ENCODE measurements around the gene AFAP1L2. TPM values are rescaled to one million over a fixed set of nuclear protein-coding genes. Genes with fewer than 3 reads are reported as not detected.

The AFAP1L2 gene
- total RNA-seq, 6 experiments from 2014 or later = 0.50 to 2.2 (median 1.1) TPM

GRCh38 chr10:114384601-114385000 lies 19.7 kb downstream of the AFAP1L2 start:
- Histone ChIP-seq H3K4me1 (no peaks in the 10 kb centered on the region), H3K27me3 (no peaks in the 10 kb centered on the region), H3K27ac (no peak overlapping the region), H3K36me3 (no peaks in the 10 kb centered on the region), H3K9me3 (no peaks in the 10 kb centered on the region), H3K4me3 (no peak overlapping the region)
- WGBS (ENCODE audit: insufficient coverage, low coverage, low lambda C conversion rate, missing lambda C conversion rate) = 82% methylated on average over 1 of the region's 5 CpGs
- ATAC-seq (no peak), DNase-seq (no peak)
- TF ChIP-seq, protein P1, sequence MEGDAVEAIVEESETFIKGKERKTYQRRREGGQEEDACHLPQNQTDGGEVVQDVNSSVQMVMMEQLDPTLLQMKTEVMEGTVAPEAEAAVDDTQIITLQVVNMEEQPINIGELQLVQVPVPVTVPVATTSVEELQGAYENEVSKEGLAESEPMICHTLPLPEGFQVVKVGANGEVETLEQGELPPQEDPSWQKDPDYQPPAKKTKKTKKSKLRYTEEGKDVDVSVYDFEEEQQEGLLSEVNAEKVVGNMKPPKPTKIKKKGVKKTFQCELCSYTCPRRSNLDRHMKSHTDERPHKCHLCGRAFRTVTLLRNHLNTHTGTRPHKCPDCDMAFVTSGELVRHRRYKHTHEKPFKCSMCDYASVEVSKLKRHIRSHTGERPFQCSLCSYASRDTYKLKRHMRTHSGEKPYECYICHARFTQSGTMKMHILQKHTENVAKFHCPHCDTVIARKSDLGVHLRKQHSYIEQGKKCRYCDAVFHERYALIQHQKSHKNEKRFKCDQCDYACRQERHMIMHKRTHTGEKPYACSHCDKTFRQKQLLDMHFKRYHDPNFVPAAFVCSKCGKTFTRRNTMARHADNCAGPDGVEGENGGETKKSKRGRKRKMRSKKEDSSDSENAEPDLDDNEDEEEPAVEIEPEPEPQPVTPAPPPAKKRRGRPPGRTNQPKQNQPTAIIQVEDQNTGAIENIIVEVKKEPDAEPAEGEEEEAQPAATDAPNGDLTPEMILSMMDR (IDR thresholded peaks at IDR 0.05) = no peak
- no peak for TF ChIP-seq POLR2A (IDR thresholded peaks at IDR 0.05)
- intact Hi-C loops (cut with DNase I) = no loop called here

- TF ChIP-seq POLR2A (IDR thresholded peaks at IDR 0.05) = no peak
- TF ChIP-seq, protein P1 (IDR thresholded peaks at IDR 0.05) = no peak
- Histone ChIP-seq H3K4me1 (no peaks in the 10 kb centered on the region), H3K9me3 (no peaks in the 10 kb centered on the region), H3K27me3 (no peaks in the 10 kb centered on the region), H3K4me3 (no peak overlapping the region), H3K36me3 (no peaks in the 10 kb centered on the region), H3K27ac (no peak overlapping the region)
- no peak for DNase-seq
- ATAC-seq = no peak
- 60% methylated on average over 8 of the region's 9 CpGs for WGBS (ENCODE audit: insufficient coverage, low coverage, low lambda C conversion rate, missing lambda C conversion rate)
- intact Hi-C loops (cut with DNase I) = no loop called here
Measured at GRCh38 chr10:114384181-114384580, 20.1 kb downstream of the AFAP1L2 start.

DNA sequence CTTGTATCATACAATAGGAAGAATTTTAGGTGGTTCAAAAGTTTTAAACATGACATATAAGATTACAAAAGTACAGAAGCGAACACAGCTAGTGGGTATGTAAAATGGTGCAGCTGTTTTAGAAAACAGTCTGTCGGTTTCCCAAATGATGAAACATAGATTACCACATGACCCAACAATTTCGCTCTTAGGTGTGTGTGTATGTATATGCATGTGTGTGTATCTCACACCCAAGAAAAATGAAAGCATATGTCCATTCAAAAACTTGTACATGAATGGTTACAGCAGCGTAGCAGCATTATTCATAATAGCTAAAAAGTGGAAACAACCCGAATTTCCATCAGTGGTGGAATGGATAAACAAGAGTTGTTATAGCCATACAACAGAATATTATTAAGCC lies 23.5 kb downstream of the AFAP1L2 start:
- H3K27me3 ChIP-seq = no peaks in the 10 kb centered on the region
- WGBS (ENCODE audit: insufficient coverage, low coverage, low lambda C conversion rate, missing lambda C conversion rate) = 59% methylated on average over 4 of the region's 5 CpGs
- no peak for TF ChIP-seq POLR2A (IDR thresholded peaks at IDR 0.05)
- TF ChIP-seq, protein P1 (IDR thresholded peaks at IDR 0.05) = no peak
- H3K4me1 ChIP-seq = no peaks in the 10 kb centered on the region
- DNase-seq = no peak
- ATAC-seq = no peak
- H3K27ac ChIP-seq = no peak overlapping the region
- intact Hi-C loops (cut with DNase I) = no loop called here
- no peaks in the 10 kb centered on the region for H3K36me3 ChIP-seq
- no peaks in the 10 kb centered on the region for H3K9me3 ChIP-seq
- H3K4me3 ChIP-seq = no peak overlapping the region

DNA sequence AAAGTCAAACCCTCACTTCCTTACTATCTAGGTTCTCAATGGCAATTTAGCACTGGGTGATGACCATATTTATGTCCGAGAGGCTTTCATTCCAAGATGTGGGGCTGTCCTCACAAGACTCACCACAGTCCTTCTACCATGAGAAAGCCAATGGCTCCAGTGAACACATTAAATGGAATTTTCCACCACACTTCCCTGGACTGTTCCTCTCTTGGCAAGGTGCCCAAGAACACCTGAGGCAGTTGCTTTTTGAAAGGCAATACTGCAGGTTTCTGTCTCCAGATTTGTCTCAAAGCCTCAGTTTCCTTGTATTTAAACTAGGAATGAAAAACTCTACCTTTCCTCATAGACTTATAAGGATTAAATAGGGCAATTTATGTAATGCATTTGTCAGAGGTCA lies 24.2 kb downstream of the AFAP1L2 start:
- intact Hi-C loops (cut with DNase I) = no loop called here
- H3K4me3 ChIP-seq = no peak overlapping the region
- WGBS (ENCODE audit: insufficient coverage, low coverage, low lambda C conversion rate, missing lambda C conversion rate) = 25% methylated on average over 1 of the region's 1 CpG
- no peak for ATAC-seq
- H3K4me1 ChIP-seq = no peaks in the 10 kb centered on the region
- TF ChIP-seq, protein P1 (IDR thresholded peaks at IDR 0.05) = no peak
- no peak for TF ChIP-seq POLR2A (IDR thresholded peaks at IDR 0.05)
- no peak overlapping the region for H3K27ac ChIP-seq
- H3K9me3 ChIP-seq = no peaks in the 10 kb centered on the region
- H3K27me3 ChIP-seq = no peaks in the 10 kb centered on the region
- H3K36me3 ChIP-seq = no peaks in the 10 kb centered on the region
- DNase-seq = no peak

DNA sequence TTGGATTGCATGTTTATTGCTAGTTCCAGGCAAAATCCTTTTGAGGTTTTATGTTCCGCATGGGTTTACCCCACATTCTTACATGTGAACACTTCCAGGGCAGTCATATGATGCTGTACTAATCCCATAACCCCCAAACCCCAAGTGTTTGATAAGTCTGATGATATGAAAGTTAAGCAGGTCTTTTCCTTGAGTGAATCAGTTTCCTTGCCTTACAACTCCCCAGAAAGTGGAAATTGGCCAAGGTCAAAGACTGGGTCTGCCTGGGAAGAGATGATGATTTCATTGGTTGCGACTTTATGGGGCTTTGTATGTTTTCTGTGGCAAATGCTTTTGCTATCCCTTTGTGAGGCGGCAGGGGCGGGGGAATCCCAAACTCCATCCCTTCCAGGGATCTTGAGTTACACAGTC lies 24.7 kb downstream of the AFAP1L2 start:
- no peaks in the 10 kb centered on the region for H3K4me1 ChIP-seq
- no peak overlapping the region for H3K27ac ChIP-seq
- no peaks in the 10 kb centered on the region for H3K27me3 ChIP-seq
- TF ChIP-seq, protein P1 (IDR thresholded peaks at IDR 0.05) = no peak
- TF ChIP-seq POLR2A (IDR thresholded peaks at IDR 0.05) = no peak
- no peak overlapping the region for H3K4me3 ChIP-seq
- intact Hi-C loops (cut with DNase I) = no loop called here
- no peaks in the 10 kb centered on the region for H3K9me3 ChIP-seq
- 45% methylated on average over 4 of the region's 4 CpGs for WGBS (ENCODE audit: insufficient coverage, low coverage, low lambda C conversion rate, missing lambda C conversion rate)
- DNase-seq = no peak
- H3K36me3 ChIP-seq = no peaks in the 10 kb centered on the region
- no peak for ATAC-seq

Data from right lobe of liver (tissue), 6 donors.